Esophagus muscularis mucosa (tissue), 2 donors: ENCODE data around the gene DLG4.

Experiments used
- EP300 ChIP-seq: sonication (generic); formaldehyde crosslinking; IDR thresholded peaks from one replicate; pipeline ENCODE4 v1.6.1; 2017; ENCODE audit warnings: antibody characterized with exemption
- POLR2A ChIP-seq: fragments of 450-650 bp; IDR thresholded peaks from one replicate; pipeline ENCODE4 v1.6.1; 2017; ENCODE audit warnings: antibody characterized with exemption, moderate library complexity, mild to moderate bottlenecking, low read depth

DNA sequence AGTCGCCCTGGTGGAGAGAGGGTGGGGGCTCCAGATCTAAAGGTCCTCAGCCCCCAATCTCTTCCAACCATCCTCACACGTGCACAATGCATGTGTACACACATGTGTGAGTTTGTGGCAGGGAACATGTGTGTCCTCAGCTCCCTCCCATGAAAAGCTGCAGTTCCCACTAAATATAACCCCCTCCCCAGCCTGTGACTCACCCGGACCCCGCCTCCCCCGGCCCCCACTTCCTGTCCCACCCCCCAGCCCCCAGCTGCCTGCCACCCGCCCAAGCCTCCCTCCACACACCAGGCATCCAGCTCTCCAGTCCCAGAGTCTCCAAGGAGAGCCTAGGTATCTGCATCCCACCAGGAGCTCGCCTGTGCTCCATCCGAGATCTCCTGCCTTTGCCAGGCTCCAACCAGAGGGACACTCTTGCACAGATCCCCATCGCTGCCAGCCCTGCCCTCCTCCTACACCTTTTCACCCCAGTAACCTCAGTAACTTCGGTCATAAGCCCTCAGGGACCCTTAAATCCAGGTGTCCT is 3.9 kb downstream of the DLG4 start:
- no peak for TF ChIP-seq EP300
- TF ChIP-seq POLR2A = no peak
